Astrocyte (in vitro differentiated cells and primary cell): ENCODE measurements around the gene SUN5. TPM values are rescaled to one million over a fixed set of nuclear protein-coding genes. Genes with fewer than 3 reads are reported as not detected.

Experiments
- DNase-seq: peaks from one replicate; pipeline ENCODE4 v3.0.0-alpha.2; 2010; ENCODE audit warnings: low read depth
- FAIRE-seq: peaks from 2 replicates; lab custom pipeline; 2011; peaks lifted over from hg19 to GRCh38; lab: Jason Lieb, UNC
- H2AFZ ChIP-seq: 2 replicates; pipeline ENCODE4 v1.6.0; 2012; ENCODE audit warnings: low read depth, low read length, inconsistent platforms
- H3K27ac ChIP-seq: 2 replicates; pipeline ENCODE4 v1.5.1; 2011; ENCODE audit warnings: low read depth, low read length, inconsistent platforms
- H3K27me3 ChIP-seq: 2 replicates; pipeline ENCODE4 v1.6.0; 2011; ENCODE audit warnings: low read length, inconsistent platforms; ENCODE audit not compliant: insufficient read depth
- H3K36me3 ChIP-seq: 2 replicates; pipeline ENCODE4 v1.5.1; 2011; ENCODE audit warnings: low read length, inconsistent platforms; ENCODE audit not compliant: insufficient read depth
- H3K4me1 ChIP-seq: 2 replicates; pipeline ENCODE4 v1.5.1; 2011; ENCODE audit warnings: low read length, inconsistent platforms; ENCODE audit not compliant: insufficient read depth
- H3K4me2 ChIP-seq: 2 replicates; pipeline ENCODE4 v1.6.0; 2012; ENCODE audit warnings: low read length, inconsistent platforms
- H3K4me3 ChIP-seq: 2 replicates; pipeline ENCODE4 v1.5.1; 2011; ENCODE audit warnings: low read depth, mild to moderate bottlenecking, low read length, inconsistent platforms; ENCODE audit not compliant: insufficient read depth
- H3K79me2 ChIP-seq: 2 replicates; pipeline ENCODE4 v1.6.0; 2012; ENCODE audit warnings: mild to moderate bottlenecking, low read length, inconsistent platforms; ENCODE audit not compliant: insufficient read depth
- H3K9ac ChIP-seq: 2 replicates; pipeline ENCODE4 v1.6.0; 2012; ENCODE audit warnings: mild to moderate bottlenecking, low read length, inconsistent platforms
- H3K9me3 ChIP-seq: 2 replicates; pipeline ENCODE4 v1.5.1; 2012; ENCODE audit warnings: low read depth, mild to moderate bottlenecking, low read length, inconsistent platforms; ENCODE audit not compliant: insufficient read depth
- H4K20me1 ChIP-seq: 2 replicates; pipeline ENCODE4 v1.6.0; 2012; ENCODE audit warnings: low read length, inconsistent platforms; ENCODE audit not compliant: insufficient read depth
- H3K27ac Mint-ChIP-seq: one replicate; pipeline ENCODE4 v1.8.0; 2021; ENCODE audit warnings: mild to moderate bottlenecking, mixed read lengths; ENCODE audit not compliant: unreplicated experiment
- H3K27me3 Mint-ChIP-seq: one replicate; pipeline ENCODE4 v1.8.0; 2021; ENCODE audit warnings: low read depth, mixed read lengths; ENCODE audit not compliant: unreplicated experiment
- H3K36me3 Mint-ChIP-seq: one replicate; pipeline ENCODE4 v1.8.0; 2021; ENCODE audit warnings: low read depth, mixed read lengths; ENCODE audit not compliant: unreplicated experiment
- H3K4me1 Mint-ChIP-seq: one replicate; pipeline ENCODE4 v1.8.0; 2021; ENCODE audit warnings: low read depth, mixed read lengths; ENCODE audit not compliant: unreplicated experiment
- H3K4me3 Mint-ChIP-seq: one replicate; pipeline ENCODE4 v1.8.0; 2021; ENCODE audit warnings: mild to moderate bottlenecking, moderate library complexity, mixed read lengths; ENCODE audit not compliant: unreplicated experiment
- H3K9me3 Mint-ChIP-seq: one replicate; pipeline ENCODE4 v1.8.0; 2021; ENCODE audit warnings: mild to moderate bottlenecking, mixed read lengths; ENCODE audit not compliant: unreplicated experiment
- CTCF ChIP-seq: IDR thresholded peaks from 2 replicates; pipeline ENCODE4 v1.5.1; 2011; ENCODE audit warnings: low read depth, mild to moderate bottlenecking, inconsistent platforms, low read length, moderate library complexity; ENCODE audit not compliant: insufficient read depth
- EZH2 ChIP-seq: IDR thresholded peaks from 2 replicates; pipeline ENCODE4 v1.6.1; 2012; ENCODE audit warnings: mild to moderate bottlenecking, low read length, inconsistent platforms; ENCODE audit not compliant: insufficient read depth
- total RNA-seq: library from RNA; stranded (reverse); gene quantifications from 2 replicates; pipeline ENCODE4 v1.2.1, GENCODE V29; 2021

Gene SUN5
- total RNA-seq, 1 donor from 2014 or later = not detected

GRCh38 chr20:33010133-33010504 lies 5.9 kb upstream of the SUN5 start:
- Mint-ChIP-seq H3K36me3 (no peaks in the 10 kb centered on the region), H3K27ac (no peak overlapping the region), H3K9me3 (peaks cover 2% of the 10 kb centered on the region), H3K27me3 (peaks cover 40% of the 10 kb centered on the region), H3K4me1 (no peaks in the 10 kb centered on the region), H3K4me3 (no peak overlapping the region)
- Histone ChIP-seq H3K4me3 (no peak overlapping the region), H3K9me3 (no peaks in the 10 kb centered on the region), H3K4me2 (no peak overlapping the region), H3K4me1 (no peaks in the 10 kb centered on the region), H3K79me2 (no peaks in the 10 kb centered on the region), H3K27ac (no peak overlapping the region), H4K20me1 (no peaks in the 10 kb centered on the region), H3K9ac (no peak overlapping the region), H2AFZ (no peak overlapping the region), H3K36me3 (no peaks in the 10 kb centered on the region), H3K27me3 (no peaks in the 10 kb centered on the region)
- FAIRE-seq = no peak
- TF ChIP-seq EZH2 (no peak), CTCF (no peak)
- no peak for DNase-seq

GRCh38 chr20:33009214-33010132 lies 5.2 kb upstream of the SUN5 start:
- TF ChIP-seq CTCF = no peak
- no peak for TF ChIP-seq EZH2
- Mint-ChIP-seq H3K9me3 (peaks cover 2% of the 10 kb centered on the region), H3K4me3 (no peak overlapping the region), H3K27ac (no peak overlapping the region), H3K27me3 (peaks cover 35% of the 10 kb centered on the region), H3K36me3 (no peaks in the 10 kb centered on the region), H3K4me1 (no peaks in the 10 kb centered on the region)
- no peaks in the 10 kb centered on the region for H3K79me2 ChIP-seq
- H3K9me3 ChIP-seq = no peaks in the 10 kb centered on the region
- no peak for FAIRE-seq
- H3K4me1 ChIP-seq = no peaks in the 10 kb centered on the region
- no peaks in the 10 kb centered on the region for H4K20me1 ChIP-seq
- no peak for DNase-seq
- no peak overlapping the region for H3K9ac ChIP-seq
- H3K27me3 ChIP-seq = no peaks in the 10 kb centered on the region
- no peak overlapping the region for H3K4me3 ChIP-seq
- H2AFZ ChIP-seq = no peak overlapping the region
- no peaks in the 10 kb centered on the region for H3K36me3 ChIP-seq
- no peak overlapping the region for H3K4me2 ChIP-seq
- no peak overlapping the region for H3K27ac ChIP-seq
